Astrocyte (in vitro differentiated cells and primary cell): ENCODE data around the gene KRTAP4-3. TPM values are rescaled to one million over a fixed set of nuclear protein-coding genes. Genes with fewer than 3 reads are reported as not detected.
"Not testable (repeated sequence)": the region's sequence is repeated elsewhere in the genome, so short reads cannot be mapped to it uniquely, and the experiment has no call there.

Experiments used
- DNase-seq: peaks from one replicate; pipeline ENCODE4 v3.0.0-alpha.2; 2010; ENCODE audit warnings: low read depth
- FAIRE-seq: peaks from 2 replicates; lab custom pipeline; 2011; peaks lifted over from hg19 to GRCh38; lab: Jason Lieb, UNC
- H2AFZ ChIP-seq: 2 replicates; pipeline ENCODE4 v1.6.0; 2012; ENCODE audit warnings: low read depth, low read length, inconsistent platforms
- H3K27ac ChIP-seq: 2 replicates; pipeline ENCODE4 v1.5.1; 2011; ENCODE audit warnings: low read depth, low read length, inconsistent platforms
- H3K27me3 ChIP-seq: 2 replicates; pipeline ENCODE4 v1.6.0; 2011; ENCODE audit warnings: low read length, inconsistent platforms; ENCODE audit not compliant: insufficient read depth
- H3K36me3 ChIP-seq: 2 replicates; pipeline ENCODE4 v1.5.1; 2011; ENCODE audit warnings: low read length, inconsistent platforms; ENCODE audit not compliant: insufficient read depth
- H3K4me1 ChIP-seq: 2 replicates; pipeline ENCODE4 v1.5.1; 2011; ENCODE audit warnings: low read length, inconsistent platforms; ENCODE audit not compliant: insufficient read depth
- H3K4me2 ChIP-seq: 2 replicates; pipeline ENCODE4 v1.6.0; 2012; ENCODE audit warnings: low read length, inconsistent platforms
- H3K4me3 ChIP-seq: 2 replicates; pipeline ENCODE4 v1.5.1; 2011; ENCODE audit warnings: low read depth, mild to moderate bottlenecking, low read length, inconsistent platforms; ENCODE audit not compliant: insufficient read depth
- H3K79me2 ChIP-seq: 2 replicates; pipeline ENCODE4 v1.6.0; 2012; ENCODE audit warnings: mild to moderate bottlenecking, low read length, inconsistent platforms; ENCODE audit not compliant: insufficient read depth
- H3K9ac ChIP-seq: 2 replicates; pipeline ENCODE4 v1.6.0; 2012; ENCODE audit warnings: mild to moderate bottlenecking, low read length, inconsistent platforms
- H3K9me3 ChIP-seq: 2 replicates; pipeline ENCODE4 v1.5.1; 2012; ENCODE audit warnings: low read depth, mild to moderate bottlenecking, low read length, inconsistent platforms; ENCODE audit not compliant: insufficient read depth
- H4K20me1 ChIP-seq: 2 replicates; pipeline ENCODE4 v1.6.0; 2012; ENCODE audit warnings: low read length, inconsistent platforms; ENCODE audit not compliant: insufficient read depth
- H3K27ac Mint-ChIP-seq: one replicate; pipeline ENCODE4 v1.8.0; 2021; ENCODE audit warnings: mild to moderate bottlenecking, mixed read lengths; ENCODE audit not compliant: unreplicated experiment
- H3K27me3 Mint-ChIP-seq: one replicate; pipeline ENCODE4 v1.8.0; 2021; ENCODE audit warnings: low read depth, mixed read lengths; ENCODE audit not compliant: unreplicated experiment
- H3K36me3 Mint-ChIP-seq: one replicate; pipeline ENCODE4 v1.8.0; 2021; ENCODE audit warnings: low read depth, mixed read lengths; ENCODE audit not compliant: unreplicated experiment
- H3K4me1 Mint-ChIP-seq: one replicate; pipeline ENCODE4 v1.8.0; 2021; ENCODE audit warnings: low read depth, mixed read lengths; ENCODE audit not compliant: unreplicated experiment
- H3K4me3 Mint-ChIP-seq: one replicate; pipeline ENCODE4 v1.8.0; 2021; ENCODE audit warnings: mild to moderate bottlenecking, moderate library complexity, mixed read lengths; ENCODE audit not compliant: unreplicated experiment
- H3K9me3 Mint-ChIP-seq: one replicate; pipeline ENCODE4 v1.8.0; 2021; ENCODE audit warnings: mild to moderate bottlenecking, mixed read lengths; ENCODE audit not compliant: unreplicated experiment
- CTCF ChIP-seq: IDR thresholded peaks from 2 replicates; pipeline ENCODE4 v1.5.1; 2011; ENCODE audit warnings: low read depth, mild to moderate bottlenecking, inconsistent platforms, low read length, moderate library complexity; ENCODE audit not compliant: insufficient read depth
- EZH2 ChIP-seq: IDR thresholded peaks from 2 replicates; pipeline ENCODE4 v1.6.1; 2012; ENCODE audit warnings: mild to moderate bottlenecking, low read length, inconsistent platforms; ENCODE audit not compliant: insufficient read depth
- total RNA-seq: library from RNA; stranded (reverse); gene quantifications from 2 replicates; pipeline ENCODE4 v1.2.1, GENCODE V29; 2021

KRTAP4-3 gene
- total RNA-seq, 1 donor from 2014 or later = not detected

- Mint-ChIP-seq H3K4me1 (peaks cover 10% of the 10 kb centered on the region), H3K27ac (no peak overlapping the region), H3K9me3 (peaks cover 4% of the 10 kb centered on the region), H3K27me3 (no peaks in the 10 kb centered on the region), H3K36me3 (no peaks in the 10 kb centered on the region), H3K4me3 (no peak overlapping the region)
- no peak overlapping the region for H3K4me3 ChIP-seq
- H3K79me2 ChIP-seq = no peaks in the 10 kb centered on the region
- TF ChIP-seq CTCF = no peak
- TF ChIP-seq EZH2 = no peak
- no peak overlapping the region for H3K27ac ChIP-seq
- no peaks in the 10 kb centered on the region for H3K9me3 ChIP-seq
- H3K27me3 ChIP-seq = no peaks in the 10 kb centered on the region
- no peak overlapping the region for H3K4me2 ChIP-seq
- no peaks in the 10 kb centered on the region for H4K20me1 ChIP-seq
- no peaks in the 10 kb centered on the region for H3K36me3 ChIP-seq
- H3K9ac ChIP-seq = no peak overlapping the region
- no peak overlapping the region for H2AFZ ChIP-seq
- DNase-seq (no peak), FAIRE-seq (no peak)
- H3K4me1 ChIP-seq = peaks cover 1% of the 10 kb centered on the region
Measured at GRCh38 chr17:41126412-41126811, 41.6 kb downstream of the KRTAP4-3 start.

GRCh38 chr17:41125064-41125463, 43.0 kb downstream of the KRTAP4-3 start:
- FAIRE-seq (no peak), DNase-seq (no peak)
- H3K4me3 Mint-ChIP-seq = no peak overlapping the region
- Histone ChIP-seq H3K9ac (no peak overlapping the region), H3K27me3 (no peaks in the 10 kb centered on the region), H3K4me1 (no peaks in the 10 kb centered on the region), H3K4me3 (no peak overlapping the region), H3K4me2 (no peak overlapping the region), H4K20me1 (no peaks in the 10 kb centered on the region), H3K79me2 (no peaks in the 10 kb centered on the region), H2AFZ (no peak overlapping the region), H3K36me3 (no peaks in the 10 kb centered on the region), H3K27ac (no peak overlapping the region), H3K9me3 (no peaks in the 10 kb centered on the region)
- H3K27me3 Mint-ChIP-seq = no peaks in the 10 kb centered on the region
- H3K36me3 Mint-ChIP-seq = no peaks in the 10 kb centered on the region
- peaks cover 10% of the 10 kb centered on the region for H3K4me1 Mint-ChIP-seq
- no peak overlapping the region for H3K27ac Mint-ChIP-seq
- H3K9me3 Mint-ChIP-seq = peaks cover 4% of the 10 kb centered on the region
- no peak for TF ChIP-seq EZH2
- TF ChIP-seq CTCF = no peak

- H3K27me3 Mint-ChIP-seq, H2AFZ ChIP-seq, H3K4me1 ChIP-seq, FAIRE-seq, H3K36me3 Mint-ChIP-seq, H4K20me1 ChIP-seq, H3K9me3 Mint-ChIP-seq, H3K27ac Mint-ChIP-seq, H3K9ac ChIP-seq, DNase-seq, H3K4me2 ChIP-seq, H3K4me3 ChIP-seq, H3K36me3 ChIP-seq, H3K79me2 ChIP-seq, H3K27me3 ChIP-seq, H3K4me3 Mint-ChIP-seq, H3K9me3 ChIP-seq, H3K27ac ChIP-seq: not testable (repeated sequence)
- H3K4me1 Mint-ChIP-seq = peaks cover 14% of the 10 kb centered on the region
Measured at GRCh38 chr17:41123991-41124371, 44.0 kb downstream of the KRTAP4-3 start, which contains the start of gene KRTAP4-12. Gene KRTAP4-12, minus strand, starts transcription at chr17:41124182. Its CDS starts 60 bp downstream, at chr17:41124122.

- not testable (repeated sequence) for H2AFZ ChIP-seq, H3K27me3 Mint-ChIP-seq, H3K9ac ChIP-seq, H3K27ac ChIP-seq, H4K20me1 ChIP-seq, H3K36me3 ChIP-seq, H3K27ac Mint-ChIP-seq, H3K4me2 ChIP-seq, H3K36me3 Mint-ChIP-seq, H3K4me3 Mint-ChIP-seq, H3K79me2 ChIP-seq, H3K4me3 ChIP-seq, H3K9me3 Mint-ChIP-seq, H3K9me3 ChIP-seq, H3K27me3 ChIP-seq, H3K4me1 ChIP-seq, DNase-seq, FAIRE-seq
- peaks cover 18% of the 10 kb centered on the region for H3K4me1 Mint-ChIP-seq
Measured at GRCh38 chr17:41123292-41123990, 44.6 kb downstream of the KRTAP4-3 start.
